ENCODE measurements around the gene IFNL3.

DNA sequence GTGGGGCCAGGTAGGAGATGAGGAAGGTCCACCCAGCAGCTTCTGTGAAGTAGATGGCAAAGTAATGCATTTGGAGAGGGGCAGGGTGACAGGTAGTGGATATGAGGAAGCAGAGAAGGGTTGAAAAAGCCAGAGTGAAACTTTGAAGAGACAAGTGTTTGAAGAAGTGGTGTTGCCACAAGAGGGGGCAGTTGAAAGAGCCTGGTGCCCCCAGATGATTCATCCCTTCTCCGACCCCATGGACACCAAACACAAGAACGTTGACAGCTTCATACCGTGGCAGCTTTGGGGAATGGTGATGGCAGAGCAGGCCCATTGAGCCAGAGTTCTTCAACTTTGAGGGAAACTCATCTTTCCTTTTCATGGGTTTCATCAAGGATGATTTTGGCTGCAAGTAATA lies 19.9 kb downstream of the IFNL3 start:
- no peak for TF ChIP-seq CTCF (conservative IDR thresholded peaks at IDR 0.05; ENCODE audit: low read depth, low read length)
- no peak for TF ChIP-seq EZH2 (IDR thresholded peaks at IDR 0.05; ENCODE audit: low read length, unreplicated experiment)

All from PC-3 (cell line).